GM19467 (cell line): ENCODE results near the gene CLCN2.
A peak's percentile ranks its signal among the peaks of the same experiment; 100 is the strongest.

Experiments used
- ATAC-seq: cut with Tn5 transposase; IDR thresholded peaks from one replicate; pipeline ENCODE4 v1.9.1; 2021; ENCODE audit warnings: mild to moderate bottlenecking, moderate library complexity; ENCODE audit not compliant: unreplicated experiment

The CLCN2 gene

GRCh38 chr3:184300378-184300720 lies 61.1 kb downstream of the CLCN2 start:
- ATAC-seq = no peak

DNA sequence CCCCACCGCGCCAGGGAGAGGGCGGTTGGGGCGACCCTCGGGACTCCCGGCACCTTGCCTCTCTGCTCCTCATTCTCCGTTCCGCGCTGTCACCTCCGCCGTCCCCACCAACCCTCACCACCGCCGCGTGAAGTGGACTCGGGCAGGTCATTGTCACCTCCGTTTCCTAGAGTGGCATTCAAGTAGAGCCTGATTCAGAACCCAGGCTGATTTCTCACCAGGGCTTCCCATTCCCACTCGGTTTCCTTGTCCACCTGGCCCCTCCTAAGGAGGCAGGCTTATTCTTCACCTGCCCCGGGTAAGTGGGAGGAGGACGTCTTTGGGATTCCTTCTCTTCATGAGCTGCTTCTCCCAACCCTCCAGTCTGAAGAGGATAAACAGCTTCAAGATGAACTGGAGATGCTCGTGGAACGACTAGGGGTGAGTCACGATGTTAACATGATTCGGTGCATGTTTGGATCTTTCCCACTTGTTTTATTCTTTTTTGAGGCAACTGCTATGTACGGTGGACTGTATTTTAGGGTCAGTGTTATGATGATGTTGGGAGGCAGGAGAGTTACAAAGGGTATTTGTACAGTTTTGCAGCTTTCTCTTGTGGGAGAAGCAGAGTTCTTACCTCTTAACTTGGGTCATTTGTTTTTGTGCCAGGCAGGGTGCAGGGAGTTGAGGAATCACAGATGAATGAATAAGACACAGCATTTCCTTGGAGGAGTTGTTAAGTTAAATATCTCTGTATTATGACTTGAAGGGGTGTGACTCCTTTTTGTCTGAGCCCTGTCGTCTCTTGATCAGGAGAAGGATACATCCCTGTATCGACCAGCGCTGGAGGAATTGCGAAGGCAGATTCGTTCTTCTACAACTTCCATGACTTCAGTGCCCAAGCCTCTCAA lies 61.7 kb downstream of the CLCN2 start:
- ATAC-seq = no peak

- peak; percentile 88 for ATAC-seq
These were observed 62.5 kb downstream of the CLCN2 start, which contains the start of gene PSMD2 for GRCh38 chr3:184298759-184299487. TSS of gene PSMD2 (plus strand) at chr3:184299241. CDS start at chr3:184299267, 26 bp downstream.

- ATAC-seq = no peak
These were observed 64.8 kb downstream of the CLCN2 start for GRCh38 chr3:184296616-184297015.
